Liver (tissue), 9 donors: ENCODE data around the gene KDM7A. TPM values are rescaled to one million over a fixed set of nuclear protein-coding genes. Genes with fewer than 3 reads are reported as not detected.

Experiments
- DNase-seq: peaks from one replicate; pipeline ENCODE4 v3.0.0-alpha.2; 2017; ENCODE audit warnings: low spot score
- H3K27ac ChIP-seq, 2 donors: one replicate each; pipeline ENCODE4 v1.7.0; 2013; ENCODE audit warnings: inconsistent platforms in 2 of 2, low read length in 2 of 2, control low read depth in 1 of 2, low read depth in 1 of 2, mild to moderate bottlenecking in 1 of 2
- H3K27me3 ChIP-seq, 4 donors: one replicate each; pipeline versions ENCODE4 v1.6.1 to v1.7.0; 2013; ENCODE audit warnings: low read length in 3 of 4, inconsistent platforms in 1 of 4, mild to moderate bottlenecking in 1 of 4, moderate library complexity in 1 of 4; ENCODE audit not compliant: control insufficient read depth in 4 of 4, insufficient read depth in 4 of 4
- H3K36me3 ChIP-seq, 4 donors: one replicate each; pipeline versions ENCODE4 v1.6.1 to v1.7.0; 2013; ENCODE audit warnings: low read length in 3 of 4, mild to moderate bottlenecking in 3 of 4, low read depth in 1 of 4, moderate library complexity in 1 of 4; ENCODE audit not compliant: control insufficient read depth in 4 of 4, insufficient read depth in 3 of 4
- H3K4me1 ChIP-seq, 4 donors: one replicate each; pipeline versions ENCODE4 v1.6.1 to v1.7.0; 2013; ENCODE audit warnings: low read length in 3 of 4, mild to moderate bottlenecking in 3 of 4, moderate library complexity in 1 of 4; ENCODE audit not compliant: control insufficient read depth in 4 of 4, insufficient read depth in 4 of 4
- H3K4me3 ChIP-seq, 3 donors: one replicate each; pipeline versions ENCODE4 v1.6.1 to v1.7.0; 2013; ENCODE audit warnings: low read length in 3 of 3, control low read depth in 1 of 3, low read depth in 1 of 3, mild to moderate bottlenecking in 1 of 3
- H3K9ac ChIP-seq, 2 donors: one replicate each; pipeline ENCODE4 v1.7.0; 2013; ENCODE audit warnings: low read length in 2 of 2, mild to moderate bottlenecking in 2 of 2, moderate library complexity in 2 of 2, control low read depth in 1 of 2, low read depth in 1 of 2
- H3K9me3 ChIP-seq, 4 donors: one replicate each; pipeline versions ENCODE4 v1.6.1 to v1.7.0; 2013; ENCODE audit warnings: low read length in 3 of 4; ENCODE audit not compliant: control insufficient read depth in 4 of 4
- HNF4A ChIP-seq, 2 donors: conservative IDR thresholded peaks; 2 replicates each; pipeline ENCODE4 v1.6.1; 2016; ENCODE audit warnings: antibody characterized with exemption in 2 of 2, mild to moderate bottlenecking in 2 of 2
- HNF4G ChIP-seq: IDR thresholded peaks from 2 replicates; pipeline ENCODE4 v1.6.1; 2016; ENCODE audit warnings: antibody characterized with exemption
- MAX ChIP-seq: IDR thresholded peaks from 2 replicates; pipeline ENCODE4 v1.6.1; 2016; ENCODE audit warnings: antibody characterized with exemption
- REST ChIP-seq: IDR thresholded peaks from 2 replicates; pipeline ENCODE4 v1.6.1; 2016; ENCODE audit warnings: antibody characterized with exemption, mild to moderate bottlenecking
- RXRA ChIP-seq, 2 donors: IDR thresholded peaks; 2 replicates each; pipeline ENCODE4 v1.6.1; 2017 to 2018; ENCODE audit warnings: antibody characterized with exemption in 2 of 2, mild to moderate bottlenecking in 1 of 2
- TAF1 ChIP-seq: conservative IDR thresholded peaks from 2 replicates; pipeline ENCODE4 v1.6.1; 2016; ENCODE audit warnings: antibody characterized with exemption, mild to moderate bottlenecking
- YY1 ChIP-seq: IDR thresholded peaks from 2 replicates; pipeline ENCODE4 v1.6.1; 2016; ENCODE audit warnings: antibody characterized with exemption, mild to moderate bottlenecking
- ZBTB33 ChIP-seq: IDR thresholded peaks from 2 replicates; pipeline ENCODE4 v1.6.1; 2016; ENCODE audit warnings: antibody characterized with exemption
- WGBS: extraction: QIAGEN DNeasy Blood & Tissue Kit; methylation state at CpG from one replicate; pipeline ENCODE4 v1.1.7; 2013; 5-methylcytosine and 5-hydroxymethylcytosine counted together
- polyA plus RNA-seq, 2 donors: library from polyadenylated mRNA; stranded (reverse) in 1 of 2; unstranded in 1 of 2; fragments of 200-250 nt in 1 of 2; fragments of >200 nt in 1 of 2; fragmentation: Nextera tagmentation in 1 of 2; extraction: Ambion mirVana in 1 of 2; gene quantifications; one replicate each; pipeline versions ENCODE4 v1.2.1 to v1.2.3, GENCODE V29; 2013 to 2015
- total RNA-seq, 2 donors: library from RNA; depleted of rRNA; stranded (reverse); fragments of >200 nt; gene quantifications; one replicate each; pipeline ENCODE4 v1.2.3, GENCODE V29; 2014
- donor health status: healthy.
- donor health status: healthy.
- donor health status: healthy.
- donor health status: healthy.
- donor health status: healthy.

KDM7A gene
- total and polyA plus RNA-seq, 4 donors = 1.9 to 27.5 (median 9.9) TPM

GRCh38 chr7:140070546-140070945 lies 106.2 kb downstream of the KDM7A start:
- Histone ChIP-seq H3K9ac (no peak overlapping the region), H3K9me3 (peaks cover 2 to 11% (median 3%) of the 10 kb centered on the region in 4 donors), H3K27me3 (no peaks in the 10 kb centered on the region), H3K4me3 (no peak overlapping the region), H3K4me1 (no peaks in the 10 kb centered on the region), H3K27ac (no peak overlapping the region), H3K36me3 (no peaks in the 10 kb centered on the region)
- DNase-seq = no peak
- TF ChIP-seq REST = no peak

GRCh38 chr7:140069298-140069949 lies 107.4 kb downstream of the KDM7A start:
- Histone ChIP-seq H3K4me1 (no peaks in the 10 kb centered on the region), H3K9me3 (peaks cover 2 to 11% (median 3%) of the 10 kb centered on the region in 4 donors), H3K27me3 (no peaks in the 10 kb centered on the region), H3K36me3 (no peaks in the 10 kb centered on the region), H3K9ac (no peak overlapping the region), H3K4me3 (no peak overlapping the region), H3K27ac (no peak overlapping the region)
- 94% methylated on average over 4 of the region's 4 CpGs for WGBS
- TF ChIP-seq HNF4G (no peak), HNF4A (conservative IDR thresholded peaks at IDR 0.05) (no peak), MAX (no peak)
- no peak for DNase-seq

- Histone ChIP-seq H3K27me3 (no peaks in the 10 kb centered on the region), H3K4me3 (no peak overlapping the region), H3K4me1 (peaks cover 0 to 2% (median 0%) of the 10 kb centered on the region in 4 donors), H3K27ac (no peak overlapping the region), H3K9ac (no peak overlapping the region), H3K9me3 (peaks cover 2 to 11% (median 3%) of the 10 kb centered on the region in 4 donors), H3K36me3 (no peaks in the 10 kb centered on the region)
- no peak for DNase-seq
- 94% methylated on average over 2 of the region's 2 CpGs for WGBS
- no peak for TF ChIP-seq TAF1
- no peak for TF ChIP-seq YY1
- TF ChIP-seq ZBTB33 = no peak
- no peak for TF ChIP-seq HNF4G
- TF ChIP-seq MAX = no peak
- no peak for TF ChIP-seq RXRA (IDR thresholded peaks at IDR 0.05)
Observed at GRCh38 chr7:140068033-140068432, 108.8 kb downstream of the KDM7A start.
